BJ (cell line): ENCODE results near the gene PTPRU. TPM values are rescaled to one million over a fixed set of nuclear protein-coding genes. Genes with fewer than 3 reads are reported as not detected.

Source experiments
- CTCF ChIA-PET: fragments of 350-600 bp; formaldehyde crosslinking; extraction: SDS; loops from one replicate; lab custom pipeline; 2021; ENCODE audit warnings: antibody characterized with exemption, inconsistent platforms; lab: Yijun Ruan, JAX
- POLR2A ChIA-PET: fragments of 300-600 bp; sonication (Branson Sonifier 250); formaldehyde crosslinking; extraction: SDS; loops from one replicate; lab custom pipeline; 2021; ENCODE audit warnings: antibody characterized with exemption; lab: Charles Lee
- DNase-seq: peaks from one replicate; pipeline ENCODE4 v3.0.0-alpha.2; 2011; ENCODE audit warnings: low read depth
- H3K27me3 ChIP-seq: 2 replicates; pipeline ENCODE4 v1.6.0; 2011; ENCODE audit warnings: low read length; ENCODE audit not compliant: control insufficient read depth, insufficient read depth
- H3K36me3 ChIP-seq: 2 replicates; pipeline ENCODE4 v1.5.1; 2011; ENCODE audit warnings: low read length; ENCODE audit not compliant: control insufficient read depth, insufficient read depth
- H3K4me3 ChIP-seq: 2 replicates; pipeline ENCODE4 v1.5.1; 2011; ENCODE audit warnings: low read depth, mild to moderate bottlenecking, control low read depth, low read length
- polyA plus RNA-seq: library from polyadenylated mRNA; depleted of rRNA; stranded (reverse); fragments of >200 nt; gene quantifications from 2 replicates; pipeline ENCODE4 v1.2.3, GENCODE V29; 2011
- TF ChIP-seq, protein P1 (sequence below): IDR thresholded peaks from 2 replicates; pipeline ENCODE4 v1.5.1; 2011; ENCODE audit warnings: low read depth, mild to moderate bottlenecking, control low read depth, inconsistent platforms, low read length, moderate library complexity; ENCODE audit not compliant: insufficient read depth

Gene PTPRU
- polyA plus RNA-seq, 1 experiment: 19.8 TPM

DNA sequence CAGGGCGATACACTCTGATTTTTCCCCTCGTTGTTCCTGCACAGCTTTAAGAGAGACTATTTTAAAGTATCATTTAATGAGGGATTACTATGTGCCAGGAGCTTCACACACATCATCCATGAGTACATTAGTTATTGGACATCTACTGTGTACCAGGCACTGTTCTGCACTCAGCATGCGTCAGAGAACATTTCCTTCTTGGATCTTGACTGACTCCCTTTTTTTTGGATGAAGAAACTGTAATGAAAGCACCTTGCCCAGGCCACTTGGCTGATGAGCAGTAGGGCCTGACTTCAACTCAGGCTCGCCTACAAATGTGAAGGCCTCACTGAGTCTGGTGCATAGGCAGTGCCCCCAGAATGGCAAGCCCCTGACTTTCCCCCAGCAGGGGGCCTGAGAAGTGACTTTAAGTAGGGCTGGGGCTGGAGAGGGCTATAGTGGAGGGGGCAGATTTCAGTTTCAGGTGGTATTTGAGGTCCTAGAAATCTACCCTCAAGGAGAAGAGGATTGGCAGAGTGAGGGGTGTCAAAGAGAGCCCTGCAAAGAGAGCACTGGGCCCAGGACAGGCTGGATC lies 50.0 kb downstream of the PTPRU start:
- ChIA-PET POLR2A (no interaction called here), CTCF (no interaction called here)
- Histone ChIP-seq H3K36me3 (peaks cover 5% of the 10 kb centered on the region), H3K27me3 (no peaks in the 10 kb centered on the region), H3K4me3 (no peak overlapping the region)
- TF ChIP-seq, protein P1, sequence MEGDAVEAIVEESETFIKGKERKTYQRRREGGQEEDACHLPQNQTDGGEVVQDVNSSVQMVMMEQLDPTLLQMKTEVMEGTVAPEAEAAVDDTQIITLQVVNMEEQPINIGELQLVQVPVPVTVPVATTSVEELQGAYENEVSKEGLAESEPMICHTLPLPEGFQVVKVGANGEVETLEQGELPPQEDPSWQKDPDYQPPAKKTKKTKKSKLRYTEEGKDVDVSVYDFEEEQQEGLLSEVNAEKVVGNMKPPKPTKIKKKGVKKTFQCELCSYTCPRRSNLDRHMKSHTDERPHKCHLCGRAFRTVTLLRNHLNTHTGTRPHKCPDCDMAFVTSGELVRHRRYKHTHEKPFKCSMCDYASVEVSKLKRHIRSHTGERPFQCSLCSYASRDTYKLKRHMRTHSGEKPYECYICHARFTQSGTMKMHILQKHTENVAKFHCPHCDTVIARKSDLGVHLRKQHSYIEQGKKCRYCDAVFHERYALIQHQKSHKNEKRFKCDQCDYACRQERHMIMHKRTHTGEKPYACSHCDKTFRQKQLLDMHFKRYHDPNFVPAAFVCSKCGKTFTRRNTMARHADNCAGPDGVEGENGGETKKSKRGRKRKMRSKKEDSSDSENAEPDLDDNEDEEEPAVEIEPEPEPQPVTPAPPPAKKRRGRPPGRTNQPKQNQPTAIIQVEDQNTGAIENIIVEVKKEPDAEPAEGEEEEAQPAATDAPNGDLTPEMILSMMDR: no peak
- no peak for DNase-seq

DNA sequence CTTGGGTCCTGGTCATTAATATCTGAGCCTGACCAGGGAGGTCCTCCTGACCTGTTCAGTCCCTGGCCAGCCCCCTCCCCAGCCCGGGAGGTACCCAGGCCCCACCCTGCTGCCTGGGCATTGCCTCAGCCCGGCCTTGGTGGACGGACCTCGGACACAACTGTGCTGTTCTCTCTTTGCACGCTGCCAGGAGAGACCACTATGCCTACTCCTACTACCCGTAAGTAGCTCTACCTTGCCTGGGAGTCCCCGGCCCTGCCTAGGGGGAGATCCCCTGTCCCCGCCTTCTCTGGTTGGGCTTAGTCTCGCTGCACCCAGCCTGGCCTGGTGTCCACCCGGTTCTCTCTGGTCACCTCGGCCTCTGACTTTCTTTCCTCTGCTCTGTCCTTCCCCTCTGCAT lies 53.2 kb downstream of the PTPRU start:
- DNase-seq: no peak
- H3K36me3 ChIP-seq: peaks cover 7% of the 10 kb centered on the region
- H3K4me3 ChIP-seq: no peak overlapping the region
- POLR2A ChIA-PET: no interaction called here
- no peaks in the 10 kb centered on the region for H3K27me3 ChIP-seq
- CTCF ChIA-PET: interaction anchor here (1.4 kb wide), 1 partner anchor 12 kb away, joined by 4 read pairs; no protein-coding TSS in a partner anchor
- TF ChIP-seq, protein P1: no peak

DNA sequence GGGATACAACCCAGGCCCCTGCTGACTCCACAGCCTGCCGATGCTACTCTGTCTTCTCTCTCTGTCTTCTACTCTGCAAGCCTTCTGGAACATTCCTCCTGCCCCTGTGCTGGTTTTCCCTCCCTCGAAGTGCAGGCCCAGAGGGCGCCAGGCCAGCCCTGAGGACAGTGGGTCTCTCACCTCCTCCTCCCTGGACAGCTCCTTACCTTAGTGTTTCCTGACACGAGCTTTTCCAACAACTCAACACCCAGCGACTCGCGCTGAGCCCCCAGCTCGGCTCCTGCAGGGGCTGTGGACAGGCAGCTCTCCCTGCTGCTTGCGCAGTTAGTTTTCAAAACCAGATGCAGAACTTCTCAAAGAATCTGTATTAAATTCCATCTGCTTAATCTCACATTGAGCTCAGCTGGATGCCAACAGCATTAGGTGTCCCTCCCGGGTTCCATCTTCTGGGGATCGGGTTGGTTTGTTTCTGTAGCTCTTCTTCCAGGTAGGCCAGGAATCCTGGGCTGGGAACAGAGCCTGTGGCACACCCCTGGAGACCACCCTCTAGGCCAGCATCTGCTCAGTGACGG lies 54.2 kb downstream of the PTPRU start:
- TF ChIP-seq, protein P1: no peak
- ChIA-PET CTCF (interaction anchor here (1.4 kb wide), 2 partner anchors 11 to 19 kb away, joined by 4 read pairs; no protein-coding TSS in a partner anchor), POLR2A (no interaction called here)
- H3K4me3 ChIP-seq: no peak overlapping the region
- no peak for DNase-seq
- peaks cover 6% of the 10 kb centered on the region for H3K36me3 ChIP-seq
- H3K27me3 ChIP-seq: no peaks in the 10 kb centered on the region

DNA sequence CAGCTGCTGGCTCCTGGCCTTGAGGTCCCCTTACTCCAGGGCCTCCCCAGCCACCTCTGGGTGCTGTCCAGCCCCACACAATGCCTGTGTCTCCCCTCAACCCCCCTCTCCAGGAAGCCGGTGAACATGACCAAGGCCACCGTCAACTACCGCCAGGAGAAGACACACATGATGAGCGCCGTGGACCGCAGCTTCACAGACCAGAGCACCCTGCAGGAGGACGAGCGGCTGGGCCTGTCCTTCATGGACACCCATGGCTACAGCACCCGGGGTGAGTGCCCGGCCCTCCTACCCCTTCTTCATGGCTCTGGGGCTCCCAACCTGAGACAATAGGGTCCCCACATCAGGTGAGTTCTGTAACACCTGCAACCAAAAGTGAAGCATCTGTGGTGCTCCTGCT lies 55.4 kb downstream of the PTPRU start:
- TF ChIP-seq, protein P1: no peak
- Histone ChIP-seq H3K4me3 (no peak overlapping the region), H3K36me3 (peaks cover 6% of the 10 kb centered on the region), H3K27me3 (no peaks in the 10 kb centered on the region)
- ChIA-PET CTCF (interaction anchor here (0.6 to 1.4 kb wide), 2 partner anchors 21 to 39 kb away, joined by 3 to 4 read pairs; no protein-coding TSS in a partner anchor), POLR2A (no interaction called here)
- no peak for DNase-seq

DNA sequence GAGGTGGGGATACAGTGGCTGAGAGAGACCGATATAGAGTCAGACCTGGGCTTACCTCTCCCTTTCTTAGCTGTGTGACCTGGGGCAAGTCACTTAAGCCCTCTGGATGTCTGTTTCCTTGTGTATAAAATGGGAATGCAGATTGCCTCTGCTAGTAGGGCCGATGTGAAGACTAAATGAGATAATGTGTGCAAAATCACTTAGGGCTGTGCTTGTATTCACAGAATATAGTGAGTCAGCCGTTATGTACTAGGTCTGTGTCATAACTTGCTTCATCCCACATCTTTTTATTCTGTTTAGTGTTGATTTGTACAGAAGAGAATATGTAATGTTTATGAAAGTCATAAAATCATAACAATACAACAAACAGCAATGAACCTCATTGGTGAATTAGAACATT lies 56.0 kb downstream of the PTPRU start:
- POLR2A ChIA-PET: no interaction called here

More for the DNA sequence above, 56.0 kb downstream of the PTPRU start:
- H3K36me3 ChIP-seq: peaks cover 6% of the 10 kb centered on the region
- TF ChIP-seq, protein P1: no peak
- H3K4me3 ChIP-seq: no peak overlapping the region
- CTCF ChIA-PET: no interaction called here
- H3K27me3 ChIP-seq: no peaks in the 10 kb centered on the region
- DNase-seq: no peak
